ENCODE measurements around the gene MTF1.

MTF1 gene

DNA sequence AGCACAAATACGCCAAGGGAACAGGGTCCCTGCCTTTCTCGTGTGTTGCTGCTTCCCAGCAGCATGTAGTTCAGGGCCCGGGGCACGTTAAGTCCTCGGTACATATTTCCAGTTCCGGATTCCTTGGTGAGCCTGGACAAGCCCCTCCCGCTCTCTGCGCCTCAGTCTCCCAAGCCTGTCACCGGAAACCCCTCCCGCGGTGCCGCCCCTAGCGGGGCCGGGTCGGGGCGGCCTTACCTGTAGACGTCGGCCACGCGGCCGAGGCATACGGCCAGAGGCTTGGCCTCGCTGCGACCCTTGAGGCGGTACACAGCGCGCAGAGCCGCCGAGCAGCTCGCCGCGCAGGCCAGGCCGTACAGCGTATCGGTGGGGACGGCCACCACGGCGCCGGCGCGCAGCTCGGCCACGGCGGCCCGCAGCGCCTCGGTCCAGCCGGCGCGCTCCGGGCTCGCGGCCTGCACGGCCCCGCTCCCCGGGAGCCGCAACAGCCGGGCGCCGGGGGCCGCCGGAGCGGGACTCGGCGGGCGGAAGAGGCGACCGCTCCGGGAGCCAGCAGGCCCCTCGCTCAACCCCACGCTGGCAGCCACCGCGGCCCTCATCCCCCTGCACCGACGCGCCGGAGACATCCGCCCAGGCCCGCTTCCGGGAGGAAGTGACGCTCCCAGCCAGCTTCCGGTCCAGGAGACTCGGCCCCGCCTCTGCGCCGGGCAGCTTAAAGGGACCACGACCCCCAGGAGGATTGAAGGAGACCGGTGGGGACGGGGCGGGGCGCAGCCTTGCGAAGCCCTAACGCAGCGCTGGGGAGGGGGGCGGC is 51.6 kb downstream of the MTF1 start, which contains the start of the genes C1orf122 and YRDC:
Gene C1orf122 (plus strand): TSS at position 236 of the 814 bp plus-strand sequence. CDS start 615 bp downstream, outside the sequence.
Gene YRDC (minus strand): TSS at position 654 of the 814 bp plus-strand sequence. CDS start 28 bp downstream, at position 626.
- TF ChIP-seq, protein P1, sequence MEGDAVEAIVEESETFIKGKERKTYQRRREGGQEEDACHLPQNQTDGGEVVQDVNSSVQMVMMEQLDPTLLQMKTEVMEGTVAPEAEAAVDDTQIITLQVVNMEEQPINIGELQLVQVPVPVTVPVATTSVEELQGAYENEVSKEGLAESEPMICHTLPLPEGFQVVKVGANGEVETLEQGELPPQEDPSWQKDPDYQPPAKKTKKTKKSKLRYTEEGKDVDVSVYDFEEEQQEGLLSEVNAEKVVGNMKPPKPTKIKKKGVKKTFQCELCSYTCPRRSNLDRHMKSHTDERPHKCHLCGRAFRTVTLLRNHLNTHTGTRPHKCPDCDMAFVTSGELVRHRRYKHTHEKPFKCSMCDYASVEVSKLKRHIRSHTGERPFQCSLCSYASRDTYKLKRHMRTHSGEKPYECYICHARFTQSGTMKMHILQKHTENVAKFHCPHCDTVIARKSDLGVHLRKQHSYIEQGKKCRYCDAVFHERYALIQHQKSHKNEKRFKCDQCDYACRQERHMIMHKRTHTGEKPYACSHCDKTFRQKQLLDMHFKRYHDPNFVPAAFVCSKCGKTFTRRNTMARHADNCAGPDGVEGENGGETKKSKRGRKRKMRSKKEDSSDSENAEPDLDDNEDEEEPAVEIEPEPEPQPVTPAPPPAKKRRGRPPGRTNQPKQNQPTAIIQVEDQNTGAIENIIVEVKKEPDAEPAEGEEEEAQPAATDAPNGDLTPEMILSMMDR (IDR thresholded peaks at IDR 0.05): no peak

GRCh38 chr1:37807220-37807554 is 52.2 kb downstream of the MTF1 start:
- TF ChIP-seq, protein P1 (IDR thresholded peaks at IDR 0.05): no peak

- TF ChIP-seq, protein P1 (IDR thresholded peaks at IDR 0.05): no peak
These were observed 57.0 kb downstream of the MTF1 start for GRCh38 chr1:37802439-37802838.

- TF ChIP-seq, protein P1 (IDR thresholded peaks at IDR 0.05): no peak
These were observed 61.5 kb downstream of the MTF1 start for GRCh38 chr1:37797750-37798345.

- TF ChIP-seq, protein P1 (IDR thresholded peaks at IDR 0.05): no peak
These were observed 63.9 kb downstream of the MTF1 start for GRCh38 chr1:37795340-37796125.

GRCh38 chr1:37794372-37795339 is 64.7 kb downstream of the MTF1 start:
- TF ChIP-seq, protein P1 (IDR thresholded peaks at IDR 0.05): no peak
